Smooth muscle cell (in vitro differentiated cells): ENCODE data around the gene CMTM6. TPM values are rescaled to one million over a fixed set of nuclear protein-coding genes. Genes with fewer than 3 reads are reported as not detected.

Experiments
- DNase-seq: peaks from one replicate; lab custom pipeline; 2025; ENCODE audit not compliant: unreplicated experiment; lab: John Stamatoyannopoulos, UW
- H2AFZ ChIP-seq: fragments of 200-600 bp; sonication (generic); 2 replicates; pipeline ENCODE4 v1.6.0; 2016; ENCODE audit warnings: antibody characterized with exemption, low read depth, mild to moderate bottlenecking
- H3F3A ChIP-seq: fragments of 200-600 bp; sonication (generic); 2 replicates; pipeline ENCODE4 v1.6.0; 2017; ENCODE audit warnings: antibody characterized with exemption, low read depth
- H3K27ac ChIP-seq: fragments of 200-600 bp; sonication (generic); 2 replicates; pipeline ENCODE4 v1.5.1; 2016; ENCODE audit warnings: low read depth, mild to moderate bottlenecking
- H3K27me3 ChIP-seq: fragments of 200-600 bp; sonication (generic); 2 replicates; pipeline ENCODE4 v1.6.1; 2016; ENCODE audit warnings: low read depth, mild to moderate bottlenecking
- H3K36me3 ChIP-seq: fragments of 200-600 bp; sonication (generic); 2 replicates; pipeline ENCODE4 v1.5.1; 2016; ENCODE audit warnings: low read depth
- H3K4me1 ChIP-seq: fragments of 200-600 bp; sonication (generic); 2 replicates; pipeline ENCODE4 v1.5.1; 2016; ENCODE audit warnings: low read depth
- H3K4me2 ChIP-seq: fragments of 200-600 bp; sonication (generic); 2 replicates; pipeline ENCODE4 v1.6.0; 2016; ENCODE audit warnings: mild to moderate bottlenecking
- H3K4me3 ChIP-seq: fragments of 200-600 bp; sonication (generic); 2 replicates; pipeline ENCODE4 v1.5.1; 2016; ENCODE audit warnings: mild to moderate bottlenecking
- H3K79me2 ChIP-seq: fragments of 200-600 bp; sonication (generic); 2 replicates; pipeline ENCODE4 v1.6.0; 2016; ENCODE audit warnings: low read depth, mild to moderate bottlenecking
- H3K9ac ChIP-seq: fragments of 200-600 bp; sonication (generic); 2 replicates; pipeline ENCODE4 v1.6.0; 2016; ENCODE audit warnings: low read depth
- H3K9me3 ChIP-seq: fragments of 200-600 bp; sonication (generic); replicated peaks from 2 replicates; pipeline ENCODE4 v1.5.1; 2016; ENCODE audit warnings: low read depth
- H4K20me1 ChIP-seq: fragments of 200-600 bp; sonication (generic); 2 replicates; pipeline ENCODE4 v1.6.0; 2016; ENCODE audit warnings: low read depth
- WGBS: methylation state at CpG from one replicate; pipeline ENCODE4 v1.1.7; 2016; ENCODE audit warnings: low lambda C conversion rate; 5-methylcytosine and 5-hydroxymethylcytosine counted together
- polyA plus RNA-seq: library from polyadenylated mRNA; unstranded; fragments of >200 nt; fragmentation: Nextera tagmentation; extraction: Ambion mirVana; gene quantifications from 2 replicates; pipeline ENCODE4 v1.2.1, GENCODE V29; 2016
- total RNA-seq: library from RNA; depleted of rRNA; stranded (reverse); fragments of >200 nt; gene quantifications from 2 replicates; pipeline ENCODE4 v1.2.3, GENCODE V29; 2014
- TF ChIP-seq, protein P1 (sequence below): fragments of 200-600 bp; sonication (generic); IDR thresholded peaks from 2 replicates; pipeline ENCODE4 v1.5.1; 2017; ENCODE audit warnings: borderline replicate concordance, mild to moderate bottlenecking, antibody characterized with exemption; ENCODE audit not compliant: insufficient read depth, poor library complexity, severe bottlenecking

Gene CMTM6
- total and polyA plus RNA-seq, 2 experiments from 2014 or later = 110 to 148 TPM

DNA sequence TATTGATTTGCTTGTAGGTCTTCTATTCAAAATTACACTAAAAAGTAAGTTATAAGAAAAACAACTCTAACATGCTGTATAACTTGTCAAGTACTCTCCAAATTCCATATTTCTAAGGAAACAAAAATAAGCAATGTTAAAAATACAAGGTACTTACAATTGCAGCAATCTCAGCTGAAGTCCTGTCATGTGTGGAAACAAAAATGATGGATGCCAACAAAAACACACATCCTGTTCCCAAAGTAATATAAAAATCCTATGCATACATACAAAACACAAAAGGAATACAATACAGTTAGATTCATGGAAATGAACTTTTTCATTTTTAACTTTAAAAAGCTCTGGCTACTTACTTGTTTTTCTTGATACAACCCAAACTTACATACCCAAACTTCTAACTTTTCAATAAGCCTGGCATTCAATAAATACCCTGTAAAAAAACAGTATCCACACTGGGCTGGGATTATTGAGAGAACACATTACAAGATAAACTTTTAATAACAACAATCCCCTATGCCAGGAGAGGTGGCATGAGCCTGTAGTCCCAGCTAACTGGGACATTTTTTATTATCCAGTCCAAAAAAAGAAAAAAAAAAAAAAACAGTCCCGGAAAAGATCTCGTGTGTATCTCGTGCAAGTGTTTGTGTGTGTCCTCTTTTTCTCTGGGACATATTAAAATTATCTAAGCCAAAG, 14.7 kb downstream of the CMTM6 start:
- no peak for DNase-seq
- H3K9ac ChIP-seq = no peak overlapping the region
- H3K27me3 ChIP-seq = no peaks in the 10 kb centered on the region
- WGBS = 37% methylated on average over 3 of the region's 3 CpGs
- H3K9me3 ChIP-seq = no peaks in the 10 kb centered on the region
- H3K4me2 ChIP-seq = no peak overlapping the region
- no peak overlapping the region for H2AFZ ChIP-seq
- TF ChIP-seq, protein P1, sequence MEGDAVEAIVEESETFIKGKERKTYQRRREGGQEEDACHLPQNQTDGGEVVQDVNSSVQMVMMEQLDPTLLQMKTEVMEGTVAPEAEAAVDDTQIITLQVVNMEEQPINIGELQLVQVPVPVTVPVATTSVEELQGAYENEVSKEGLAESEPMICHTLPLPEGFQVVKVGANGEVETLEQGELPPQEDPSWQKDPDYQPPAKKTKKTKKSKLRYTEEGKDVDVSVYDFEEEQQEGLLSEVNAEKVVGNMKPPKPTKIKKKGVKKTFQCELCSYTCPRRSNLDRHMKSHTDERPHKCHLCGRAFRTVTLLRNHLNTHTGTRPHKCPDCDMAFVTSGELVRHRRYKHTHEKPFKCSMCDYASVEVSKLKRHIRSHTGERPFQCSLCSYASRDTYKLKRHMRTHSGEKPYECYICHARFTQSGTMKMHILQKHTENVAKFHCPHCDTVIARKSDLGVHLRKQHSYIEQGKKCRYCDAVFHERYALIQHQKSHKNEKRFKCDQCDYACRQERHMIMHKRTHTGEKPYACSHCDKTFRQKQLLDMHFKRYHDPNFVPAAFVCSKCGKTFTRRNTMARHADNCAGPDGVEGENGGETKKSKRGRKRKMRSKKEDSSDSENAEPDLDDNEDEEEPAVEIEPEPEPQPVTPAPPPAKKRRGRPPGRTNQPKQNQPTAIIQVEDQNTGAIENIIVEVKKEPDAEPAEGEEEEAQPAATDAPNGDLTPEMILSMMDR = no peak
- H3K79me2 ChIP-seq = peaks cover 42% of the 10 kb centered on the region
- H3K4me3 ChIP-seq = no peak overlapping the region
- peaks cover 6% of the 10 kb centered on the region for H3K36me3 ChIP-seq
- H3K27ac ChIP-seq = peak overlapping the region; percentile 21
- H3F3A ChIP-seq = no peaks in the 10 kb centered on the region
- H4K20me1 ChIP-seq = peaks cover 95% of the 10 kb centered on the region
- peaks cover 7% of the 10 kb centered on the region for H3K4me1 ChIP-seq

DNA sequence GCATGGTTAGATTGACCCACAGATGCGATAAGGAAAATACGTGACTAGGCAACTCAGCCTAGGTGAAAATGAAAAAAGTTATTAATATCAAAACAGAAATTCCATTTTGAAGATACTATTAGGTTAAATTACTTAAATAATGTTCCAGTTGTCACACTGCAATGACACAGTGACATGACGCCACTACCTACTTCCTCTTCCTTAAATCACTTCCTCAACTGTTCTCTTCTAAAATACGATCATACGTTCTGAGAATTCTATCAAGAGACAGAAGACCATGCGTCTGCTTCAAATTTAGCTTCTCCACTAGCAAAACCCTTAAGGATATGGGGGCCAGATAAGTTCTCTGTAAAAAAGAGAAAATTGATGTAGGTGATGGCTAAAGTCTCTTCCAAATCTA, 18.2 kb downstream of the CMTM6 start:
- no peak for DNase-seq
- Histone ChIP-seq H3K9ac (no peak overlapping the region), H3K27ac (no peak overlapping the region), H3K9me3 (no peaks in the 10 kb centered on the region), H3F3A (no peaks in the 10 kb centered on the region), H3K4me2 (no peak overlapping the region), H2AFZ (no peak overlapping the region), H3K4me3 (no peak overlapping the region), H3K4me1 (no peaks in the 10 kb centered on the region), H3K27me3 (no peaks in the 10 kb centered on the region), H4K20me1 (peaks cover 94% of the 10 kb centered on the region), H3K36me3 (peaks cover 6% of the 10 kb centered on the region), H3K79me2 (peaks cover 12% of the 10 kb centered on the region)
- TF ChIP-seq, protein P1 = no peak
- 98% methylated on average over 6 of the region's 6 CpGs for WGBS

DNA sequence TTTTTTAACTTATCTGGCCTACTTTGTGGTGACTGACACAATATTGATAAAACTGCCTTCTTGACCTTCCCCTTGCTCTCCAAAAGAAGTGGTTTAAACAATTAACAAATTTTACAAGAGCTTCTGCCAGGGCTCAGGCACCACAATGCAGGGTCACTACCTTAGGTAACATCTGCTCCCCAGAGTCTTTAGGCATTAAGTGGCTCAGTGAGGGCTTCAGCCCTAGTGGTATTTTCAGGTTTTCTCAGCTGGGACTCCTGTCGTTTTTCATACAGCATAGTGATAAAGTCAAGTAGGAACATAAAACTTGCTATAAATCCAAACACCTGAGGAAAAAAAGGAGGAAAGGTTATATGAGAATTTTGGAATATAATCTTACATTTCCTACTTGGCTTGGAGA, 18.9 kb downstream of the CMTM6 start:
- no peak overlapping the region for H3K27ac ChIP-seq
- TF ChIP-seq, protein P1 = no peak
- H3K9me3 ChIP-seq = no peaks in the 10 kb centered on the region
- WGBS = 86% methylated on average over 1 of the region's 1 CpG
- peaks cover 6% of the 10 kb centered on the region for H3K36me3 ChIP-seq
- H3K4me3 ChIP-seq = no peak overlapping the region
- H3K9ac ChIP-seq = no peak overlapping the region
- peaks cover 94% of the 10 kb centered on the region for H4K20me1 ChIP-seq
- H3K4me1 ChIP-seq = no peaks in the 10 kb centered on the region
- no peaks in the 10 kb centered on the region for H3F3A ChIP-seq
- peaks cover 9% of the 10 kb centered on the region for H3K79me2 ChIP-seq
- no peak for DNase-seq
- no peaks in the 10 kb centered on the region for H3K27me3 ChIP-seq
- H2AFZ ChIP-seq = no peak overlapping the region
- no peak overlapping the region for H3K4me2 ChIP-seq

DNA sequence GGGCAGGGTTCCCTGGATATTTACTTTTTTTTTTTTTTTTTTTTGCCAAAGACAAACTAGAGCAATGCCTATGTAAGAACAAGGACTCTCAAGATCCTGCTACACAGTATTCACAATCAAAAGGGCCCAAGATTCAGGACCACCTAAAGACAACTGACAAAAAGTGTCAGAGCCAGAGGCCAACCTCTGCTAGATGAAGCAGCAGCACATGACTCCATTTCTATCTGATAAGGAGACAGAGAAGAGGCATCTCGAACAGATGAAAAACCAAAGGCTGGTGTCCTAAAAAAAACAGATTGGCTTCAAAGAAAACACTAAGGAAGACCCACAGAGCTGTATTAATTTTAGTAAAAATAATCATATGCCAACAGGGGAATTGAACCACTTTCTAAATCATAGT, 20.0 kb downstream of the CMTM6 start:
- H3K4me3 ChIP-seq = no peak overlapping the region
- 90% methylated on average over 1 of the region's 1 CpG for WGBS
- H3K36me3 ChIP-seq = peaks cover 10% of the 10 kb centered on the region
- no peaks in the 10 kb centered on the region for H3K4me1 ChIP-seq
- peaks cover 9% of the 10 kb centered on the region for H3K79me2 ChIP-seq
- H4K20me1 ChIP-seq = peaks cover 91% of the 10 kb centered on the region
- H3K9ac ChIP-seq = no peak overlapping the region
- TF ChIP-seq, protein P1 = no peak
- no peaks in the 10 kb centered on the region for H3K27me3 ChIP-seq
- H3K9me3 ChIP-seq = no peaks in the 10 kb centered on the region
- H2AFZ ChIP-seq = no peak overlapping the region
- no peak overlapping the region for H3K27ac ChIP-seq
- H3F3A ChIP-seq = no peaks in the 10 kb centered on the region
- no peak overlapping the region for H3K4me2 ChIP-seq
- no peak for DNase-seq
